ENCODE results near the gene EEF1G.

The EEF1G gene

DNA sequence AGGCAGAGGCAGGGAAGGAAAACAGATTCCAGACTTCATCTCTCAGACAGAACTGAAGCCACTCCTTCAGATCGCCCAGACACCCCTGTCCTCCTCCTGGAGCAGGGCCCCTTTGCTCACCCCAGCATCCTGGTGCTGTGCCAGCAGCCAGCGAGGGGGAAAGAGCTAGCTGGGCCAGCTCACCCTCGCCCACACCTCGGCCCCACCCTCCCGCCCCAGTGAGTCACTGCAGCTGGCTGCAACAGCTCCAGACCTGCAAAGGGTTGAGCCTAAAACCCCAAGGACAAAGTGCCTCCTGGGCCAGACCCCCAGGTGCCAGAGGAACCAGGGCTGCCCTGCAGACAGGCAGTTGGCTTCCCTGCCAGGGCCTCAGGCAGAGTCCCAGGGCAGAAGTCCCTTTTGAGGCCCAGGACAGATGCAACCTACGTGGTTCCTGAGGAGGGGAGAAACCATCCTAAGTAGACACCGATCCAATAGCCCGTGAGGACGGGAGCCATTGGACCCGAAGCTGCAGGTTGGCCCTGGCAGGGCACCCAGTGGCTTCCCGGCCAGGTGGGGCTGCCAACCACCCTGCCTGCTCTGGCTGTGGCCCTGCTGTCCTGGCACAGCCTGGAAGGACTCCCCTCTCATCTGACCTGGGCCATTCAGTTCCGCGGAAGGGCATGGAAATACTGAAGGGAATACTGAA, 34.3 kb downstream of the EEF1G start:
- H3K4me3 ChIP-seq (replicated peaks; ENCODE audit: low read depth, low read length) = no peak overlapping the region
- DNase-seq (ENCODE audit: low read depth) = peak; percentile 90

DNA sequence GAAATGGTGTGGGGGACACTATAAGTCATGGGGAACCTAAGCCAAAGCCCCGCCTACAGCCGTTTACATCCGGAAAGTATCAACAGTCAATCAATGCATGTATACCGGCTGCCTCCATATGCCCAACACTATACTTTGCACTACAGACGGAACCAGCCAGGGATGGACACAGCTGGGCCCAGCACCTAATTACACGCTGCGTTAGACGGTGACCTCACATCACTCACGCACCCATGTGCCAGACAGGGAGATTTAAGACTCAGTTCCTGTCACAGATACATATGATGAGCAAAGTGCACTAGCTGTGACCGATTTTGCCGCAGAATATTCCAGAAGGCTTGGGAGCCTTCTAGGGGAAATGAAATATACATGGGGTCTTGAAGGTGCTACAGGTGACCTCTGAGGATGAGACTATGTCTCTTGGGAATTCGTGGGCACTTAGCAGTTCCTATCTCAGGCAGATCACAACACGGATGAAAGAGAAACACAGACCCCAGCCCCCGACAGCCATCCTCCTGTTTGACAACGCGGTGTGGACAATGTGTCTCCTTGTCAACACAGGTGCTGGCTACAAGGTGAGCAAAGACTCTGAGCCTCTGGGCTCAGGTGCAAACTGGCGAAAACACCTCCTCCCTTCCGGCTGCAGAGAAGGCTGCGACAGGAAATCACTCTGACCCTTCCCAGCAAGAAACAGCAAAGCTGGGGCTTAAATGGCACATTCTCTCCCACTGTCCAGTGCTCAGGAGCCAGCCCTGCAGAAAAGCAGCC, 35.0 kb downstream of the EEF1G start:
- H3K4me3 ChIP-seq (replicated peaks; ENCODE audit: low read depth, low read length) = peak overlapping the region; percentile 10
- TF ChIP-seq, protein P1, sequence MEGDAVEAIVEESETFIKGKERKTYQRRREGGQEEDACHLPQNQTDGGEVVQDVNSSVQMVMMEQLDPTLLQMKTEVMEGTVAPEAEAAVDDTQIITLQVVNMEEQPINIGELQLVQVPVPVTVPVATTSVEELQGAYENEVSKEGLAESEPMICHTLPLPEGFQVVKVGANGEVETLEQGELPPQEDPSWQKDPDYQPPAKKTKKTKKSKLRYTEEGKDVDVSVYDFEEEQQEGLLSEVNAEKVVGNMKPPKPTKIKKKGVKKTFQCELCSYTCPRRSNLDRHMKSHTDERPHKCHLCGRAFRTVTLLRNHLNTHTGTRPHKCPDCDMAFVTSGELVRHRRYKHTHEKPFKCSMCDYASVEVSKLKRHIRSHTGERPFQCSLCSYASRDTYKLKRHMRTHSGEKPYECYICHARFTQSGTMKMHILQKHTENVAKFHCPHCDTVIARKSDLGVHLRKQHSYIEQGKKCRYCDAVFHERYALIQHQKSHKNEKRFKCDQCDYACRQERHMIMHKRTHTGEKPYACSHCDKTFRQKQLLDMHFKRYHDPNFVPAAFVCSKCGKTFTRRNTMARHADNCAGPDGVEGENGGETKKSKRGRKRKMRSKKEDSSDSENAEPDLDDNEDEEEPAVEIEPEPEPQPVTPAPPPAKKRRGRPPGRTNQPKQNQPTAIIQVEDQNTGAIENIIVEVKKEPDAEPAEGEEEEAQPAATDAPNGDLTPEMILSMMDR (IDR thresholded peaks at IDR 0.05; ENCODE audit: low read length, missing control alignments) = no peak
- no peak for DNase-seq (ENCODE audit: low read depth)

More for the DNA sequence above, 34.3 kb downstream of the EEF1G start:
- TF ChIP-seq, protein P1 (IDR thresholded peaks at IDR 0.05; ENCODE audit: low read length, missing control alignments) = no peak

DNA sequence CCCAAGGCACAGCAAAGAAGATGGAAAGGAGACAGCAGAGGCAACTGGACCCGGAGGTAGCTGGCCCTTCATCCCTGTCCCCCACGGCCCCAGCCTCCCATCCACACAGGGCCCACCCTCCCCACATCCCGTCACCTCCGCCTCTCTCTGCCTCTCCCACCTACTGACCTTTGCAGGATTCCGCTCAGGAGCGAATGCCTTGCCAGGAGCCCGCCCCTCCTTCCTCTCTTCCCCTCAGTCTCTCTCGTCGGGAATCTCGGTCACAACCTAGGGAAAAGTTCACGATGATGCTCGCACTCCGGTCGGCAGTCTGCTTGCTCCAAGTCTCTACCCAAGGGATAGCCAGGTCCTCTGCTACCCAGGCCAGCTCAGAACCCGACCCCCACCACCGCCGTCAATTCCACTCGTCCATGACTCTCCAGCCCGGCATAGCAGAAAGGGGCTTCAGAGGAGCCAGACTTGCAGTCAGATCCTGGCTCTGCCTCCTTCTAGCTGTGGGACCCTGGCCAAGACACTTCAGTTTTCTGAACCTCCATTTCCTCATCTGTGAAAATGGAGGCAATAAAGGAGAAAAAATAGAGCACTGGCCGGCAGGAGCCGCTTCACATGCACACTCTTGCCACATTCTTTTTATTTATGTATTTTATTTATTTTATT, 37.3 kb downstream of the EEF1G start:
- H3K4me3 ChIP-seq (replicated peaks; ENCODE audit: low read depth, low read length) = no peak overlapping the region
- TF ChIP-seq, protein P1 (IDR thresholded peaks at IDR 0.05; ENCODE audit: low read length, missing control alignments) = no peak
- no peak for DNase-seq (ENCODE audit: low read depth)

DNA sequence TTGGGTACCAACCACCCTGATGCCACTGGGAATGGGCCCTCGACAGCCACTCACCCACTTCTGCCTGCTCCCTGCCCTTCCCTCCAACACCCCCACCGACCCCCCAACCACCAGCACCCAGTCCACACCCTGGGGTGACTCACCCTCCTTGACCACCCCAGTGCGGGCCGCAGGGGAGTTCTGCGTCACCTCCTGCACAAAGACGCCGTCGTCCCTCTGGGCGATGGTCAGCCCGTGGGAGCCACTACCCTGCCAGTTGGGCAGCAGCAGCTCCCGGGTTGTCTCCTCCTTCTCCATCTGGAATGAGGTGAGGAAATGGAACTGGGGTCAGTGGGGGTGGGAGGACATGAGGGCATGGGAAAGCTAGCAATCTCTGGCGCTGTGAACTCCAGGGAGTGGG, 37.9 kb downstream of the EEF1G start:
- TF ChIP-seq, protein P1 (IDR thresholded peaks at IDR 0.05; ENCODE audit: low read length, missing control alignments) = no peak
- no peak overlapping the region for H3K4me3 ChIP-seq (replicated peaks; ENCODE audit: low read depth, low read length)
- DNase-seq (ENCODE audit: low read depth) = no peak

DNA sequence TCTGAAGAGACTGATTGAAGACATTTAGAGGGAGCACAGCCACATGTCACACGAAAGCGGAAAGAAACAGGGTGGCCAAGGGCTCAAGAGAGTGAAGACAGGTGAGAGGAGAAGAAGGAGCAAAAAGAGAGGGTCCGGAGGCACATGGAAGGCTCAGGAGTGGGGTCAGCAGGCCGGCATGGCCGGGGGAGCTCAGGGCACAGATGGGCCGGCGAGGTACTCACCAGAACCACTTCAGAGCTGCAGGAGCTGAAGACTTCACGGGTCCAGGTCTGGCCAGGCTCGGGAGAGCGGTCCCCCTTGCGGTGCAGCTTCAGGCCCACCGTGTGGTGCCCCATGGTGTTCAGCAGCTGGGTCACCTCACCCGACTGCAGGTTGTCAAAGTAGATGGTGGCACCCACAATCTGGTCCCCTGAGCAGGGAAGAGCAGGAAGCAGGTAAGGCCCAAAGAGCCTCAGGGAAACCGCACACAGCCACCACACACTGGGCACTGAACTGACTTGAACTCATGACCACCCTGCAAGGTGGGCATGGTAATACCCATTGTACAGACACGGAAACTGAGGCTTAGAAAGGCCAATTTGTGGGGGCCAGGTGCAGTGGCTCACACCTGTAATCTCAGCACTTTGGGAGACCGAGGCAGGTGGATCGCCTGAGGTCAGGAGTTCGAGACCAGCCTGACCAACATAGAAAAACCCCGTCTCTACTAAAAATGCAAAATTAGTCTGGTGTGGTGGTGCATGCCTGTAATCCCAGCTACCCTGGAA, 38.7 kb downstream of the EEF1G start:
- H3K4me3 ChIP-seq (replicated peaks; ENCODE audit: low read depth, low read length) = no peak overlapping the region
- TF ChIP-seq, protein P1 (IDR thresholded peaks at IDR 0.05; ENCODE audit: low read length, missing control alignments) = no peak
- DNase-seq (ENCODE audit: low read depth) = no peak

DNA sequence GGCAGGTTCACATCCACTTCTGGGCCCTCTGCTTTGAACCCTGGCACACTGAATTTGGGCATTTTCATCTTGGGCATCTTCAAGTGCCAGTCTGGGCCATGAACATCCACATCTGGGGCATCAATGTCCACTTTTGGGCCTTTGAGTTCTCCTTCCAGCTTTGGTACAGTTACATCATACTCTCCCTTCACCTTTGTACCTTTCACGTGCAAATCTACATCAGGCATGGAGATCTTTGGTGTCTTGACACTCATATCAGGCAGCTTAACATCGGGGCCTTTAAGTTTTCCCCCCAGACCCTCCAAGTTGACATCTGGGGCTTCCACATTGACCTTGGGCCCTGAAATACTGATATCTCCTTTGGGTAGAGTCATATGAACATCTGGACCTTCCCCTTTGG, 41.6 kb downstream of the EEF1G start:
- H3K4me3 ChIP-seq (replicated peaks; ENCODE audit: low read depth, low read length) = no peak overlapping the region
- TF ChIP-seq, protein P1 (IDR thresholded peaks at IDR 0.05; ENCODE audit: low read length, missing control alignments) = no peak
- DNase-seq (ENCODE audit: low read depth) = no peak

Measured in fibroblast of pulmonary artery (primary cell).